Measurements from ENCODE around the gene SCTR.

SCTR gene

GRCh38 chr2:119486196-119486827 lies 38.0 kb downstream of the SCTR start:
- FAIRE-seq (no peak), DNase-seq (ENCODE audit: insufficient read length, low spot score) (no peak)
- TF ChIP-seq SPI1 (IDR thresholded peaks at IDR 0.05; ENCODE audit: low read depth, low read length) (no peak), POU2F2 (IDR thresholded peaks at IDR 0.05; ENCODE audit: low read depth, low read length) (no peak), POLR2AphosphoS5 (IDR thresholded peaks at IDR 0.05; ENCODE audit: low read depth, low read length) (no peak), PAX5 (IDR thresholded peaks at IDR 0.05; ENCODE audit: insufficient read depth, low read length, severe bottlenecking) (no peak), TAF1 (IDR thresholded peaks at IDR 0.05; ENCODE audit: low read depth, low read length) (no peak), POLR2A (IDR thresholded peaks at IDR 0.05; ENCODE audit: low read depth, low read length) (no peak)

GRCh38 chr2:119485336-119486110 lies 38.8 kb downstream of the SCTR start:
- no peak for FAIRE-seq
- no peak for DNase-seq (ENCODE audit: insufficient read length, low spot score)
- TF ChIP-seq TAF1 (IDR thresholded peaks at IDR 0.05; ENCODE audit: low read depth, low read length), result no peak
- no peak for TF ChIP-seq POLR2A (IDR thresholded peaks at IDR 0.05; ENCODE audit: low read depth, low read length)
- no peak for TF ChIP-seq PAX5 (IDR thresholded peaks at IDR 0.05; ENCODE audit: insufficient read depth, low read length, severe bottlenecking)
- no peak for TF ChIP-seq POLR2AphosphoS5 (IDR thresholded peaks at IDR 0.05; ENCODE audit: low read depth, low read length)
- no peak for TF ChIP-seq POU2F2 (IDR thresholded peaks at IDR 0.05; ENCODE audit: low read depth, low read length)
- no peak for TF ChIP-seq SPI1 (IDR thresholded peaks at IDR 0.05; ENCODE audit: low read depth, low read length)

GRCh38 chr2:119484834-119485233 lies 39.4 kb downstream of the SCTR start:
- DNase-seq (ENCODE audit: insufficient read length, low spot score) (no peak), FAIRE-seq (no peak)
- TF ChIP-seq POLR2A (IDR thresholded peaks at IDR 0.05; ENCODE audit: low read depth, low read length) (no peak), SPI1 (IDR thresholded peaks at IDR 0.05; ENCODE audit: low read depth, low read length) (no peak), POU2F2 (IDR thresholded peaks at IDR 0.05; ENCODE audit: low read depth, low read length) (no peak), POLR2AphosphoS5 (IDR thresholded peaks at IDR 0.05; ENCODE audit: low read depth, low read length) (no peak), TAF1 (IDR thresholded peaks at IDR 0.05; ENCODE audit: low read depth, low read length) (no peak), PAX5 (IDR thresholded peaks at IDR 0.05; ENCODE audit: insufficient read depth, low read length, severe bottlenecking) (no peak)

GRCh38 chr2:119483896-119484718 lies 40.2 kb downstream of the SCTR start:
- FAIRE-seq (no peak), DNase-seq (ENCODE audit: insufficient read length, low spot score) (no peak)

DNA sequence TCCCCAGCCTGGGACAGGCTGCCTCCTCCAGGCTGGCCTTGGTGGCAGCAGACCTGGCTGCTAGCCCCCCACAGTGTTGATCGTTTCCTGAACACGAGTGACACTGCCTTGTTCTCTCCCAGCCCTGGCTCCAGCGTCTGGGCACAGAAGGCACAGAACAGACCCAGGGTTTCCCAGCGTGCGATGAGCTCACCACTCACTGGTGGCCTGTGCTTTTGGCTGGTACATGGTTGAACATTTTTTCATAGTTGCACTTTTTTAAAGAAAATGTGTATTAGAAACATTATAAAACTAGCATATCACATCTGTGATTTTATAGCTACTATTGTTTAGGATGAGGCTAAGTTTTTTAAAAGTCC lies 40.9 kb downstream of the SCTR start:
- TF ChIP-seq SPI1 (IDR thresholded peaks at IDR 0.05; ENCODE audit: low read depth, low read length) (no peak), TAF1 (IDR thresholded peaks at IDR 0.05; ENCODE audit: low read depth, low read length) (no peak), POU2F2 (IDR thresholded peaks at IDR 0.05; ENCODE audit: low read depth, low read length) (no peak), POLR2AphosphoS5 (IDR thresholded peaks at IDR 0.05; ENCODE audit: low read depth, low read length) (no peak), POLR2A (IDR thresholded peaks at IDR 0.05; ENCODE audit: low read depth, low read length) (no peak), PAX5 (IDR thresholded peaks at IDR 0.05; ENCODE audit: insufficient read depth, low read length, severe bottlenecking) (no peak)
- FAIRE-seq (no peak), DNase-seq (ENCODE audit: insufficient read length, low spot score) (no peak)

More at GRCh38 chr2:119483896-119484718, 40.2 kb downstream of the SCTR start:
- TF ChIP-seq POLR2A (IDR thresholded peaks at IDR 0.05; ENCODE audit: low read depth, low read length), result no peak
- no peak for TF ChIP-seq SPI1 (IDR thresholded peaks at IDR 0.05; ENCODE audit: low read depth, low read length)
- TF ChIP-seq PAX5 (IDR thresholded peaks at IDR 0.05; ENCODE audit: insufficient read depth, low read length, severe bottlenecking), result no peak
- no peak for TF ChIP-seq POU2F2 (IDR thresholded peaks at IDR 0.05; ENCODE audit: low read depth, low read length)
- TF ChIP-seq POLR2AphosphoS5 (IDR thresholded peaks at IDR 0.05; ENCODE audit: low read depth, low read length), result no peak
- no peak for TF ChIP-seq TAF1 (IDR thresholded peaks at IDR 0.05; ENCODE audit: low read depth, low read length)

DNA sequence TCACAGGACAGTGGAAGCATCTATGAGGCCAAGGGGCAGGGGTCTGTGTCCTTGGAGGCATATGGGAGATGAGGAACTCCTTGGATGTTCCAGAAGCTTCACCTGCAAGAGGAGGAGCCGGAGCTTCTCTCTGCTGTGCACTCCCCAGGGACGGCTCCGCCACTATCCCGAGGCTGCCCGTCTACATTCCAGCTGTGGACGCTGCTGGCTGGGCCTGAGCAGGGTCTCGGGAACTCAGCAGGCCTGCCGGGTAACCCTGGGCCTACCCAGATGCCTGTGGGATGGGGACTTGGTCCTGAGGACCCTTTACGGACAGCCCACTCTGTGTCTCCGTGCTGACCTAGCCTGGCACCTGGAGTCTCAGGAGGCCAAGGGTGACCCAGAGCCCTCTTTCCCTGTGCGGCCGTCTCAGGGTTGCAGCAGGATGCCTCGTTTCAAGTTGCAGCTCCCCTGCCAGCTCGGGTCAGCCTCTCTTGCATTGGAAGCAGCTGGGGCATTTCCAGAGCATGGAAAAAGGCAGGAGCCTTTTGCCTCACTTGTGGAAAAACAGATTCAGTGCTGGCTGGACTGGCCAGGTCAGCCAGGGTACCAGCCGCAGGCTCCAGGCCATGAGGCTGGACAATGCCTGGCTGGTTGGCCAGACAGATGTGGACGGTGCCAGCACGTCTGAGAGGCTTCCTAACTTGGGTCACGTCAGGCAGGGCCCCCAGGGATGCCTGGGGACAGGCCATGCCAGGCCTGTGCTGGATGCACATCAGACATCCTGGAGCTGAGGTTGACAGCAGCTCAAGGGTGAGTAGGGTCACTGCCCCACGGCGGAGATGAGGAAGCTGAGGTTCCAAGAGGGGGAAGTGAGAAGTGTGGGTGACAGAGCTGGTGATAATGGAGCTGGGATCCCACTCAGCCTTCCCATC lies 41.5 kb downstream of the SCTR start:
- DNase-seq (ENCODE audit: insufficient read length, low spot score), result no peak
- TF ChIP-seq POU2F2 (IDR thresholded peaks at IDR 0.05; ENCODE audit: low read depth, low read length), result no peak
- TF ChIP-seq SPI1 (IDR thresholded peaks at IDR 0.05; ENCODE audit: low read depth, low read length), result no peak
- no peak for TF ChIP-seq POLR2A (IDR thresholded peaks at IDR 0.05; ENCODE audit: low read depth, low read length)
- no peak for TF ChIP-seq TAF1 (IDR thresholded peaks at IDR 0.05; ENCODE audit: low read depth, low read length)
- TF ChIP-seq PAX5 (IDR thresholded peaks at IDR 0.05; ENCODE audit: insufficient read depth, low read length, severe bottlenecking), result no peak
- TF ChIP-seq POLR2AphosphoS5 (IDR thresholded peaks at IDR 0.05; ENCODE audit: low read depth, low read length), result no peak
- FAIRE-seq, result no peak

DNA sequence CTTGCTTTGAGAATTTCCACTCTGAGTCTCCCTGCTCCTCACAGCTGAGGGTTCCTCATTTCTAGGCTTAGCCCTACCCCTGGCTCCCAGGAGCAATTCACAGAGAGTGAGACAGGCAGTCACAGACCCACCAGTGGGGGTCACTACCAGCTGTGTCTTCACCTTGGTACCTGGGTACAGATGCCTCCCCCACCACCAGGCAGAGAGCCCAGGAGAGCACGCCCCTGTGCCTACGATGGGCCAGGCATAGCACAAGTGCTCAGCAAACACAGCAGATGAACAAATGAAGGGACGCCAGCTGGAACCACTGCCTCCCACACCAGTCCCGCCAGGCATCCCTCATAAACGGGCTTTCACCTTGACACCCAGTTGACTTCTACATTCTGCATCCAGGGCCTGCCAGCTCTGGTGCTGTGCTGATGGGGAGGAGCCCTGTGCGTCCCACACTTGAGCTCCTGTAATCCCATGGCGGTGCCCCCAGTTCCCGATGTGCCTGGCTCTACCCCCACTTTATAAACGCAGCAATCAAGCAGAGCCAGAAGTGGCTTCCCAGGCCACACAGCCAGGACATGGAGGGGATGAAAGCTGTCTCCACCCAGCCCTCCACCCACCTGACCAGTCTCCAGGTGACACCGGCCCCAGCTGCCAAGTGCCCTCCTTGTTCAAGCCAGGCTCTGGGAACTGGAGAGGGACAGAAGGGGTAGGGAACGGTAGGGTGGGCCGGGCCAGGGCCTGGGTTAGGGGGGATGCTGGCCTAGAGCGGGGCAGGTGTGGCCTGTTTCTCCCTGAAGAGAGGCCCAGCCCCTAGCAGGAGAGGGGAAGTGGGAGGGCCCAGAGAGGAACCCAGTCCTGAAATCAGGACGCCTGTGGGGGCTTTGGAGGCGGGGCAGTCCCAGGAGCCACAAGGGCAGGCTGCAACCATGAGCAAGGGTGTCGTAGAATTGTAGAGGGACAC lies 42.5 kb downstream of the SCTR start:
- FAIRE-seq (no peak), DNase-seq (ENCODE audit: insufficient read length, low spot score) (no peak)
- TF ChIP-seq POLR2A (IDR thresholded peaks at IDR 0.05; ENCODE audit: low read depth, low read length) (no peak), POLR2AphosphoS5 (IDR thresholded peaks at IDR 0.05; ENCODE audit: low read depth, low read length) (no peak), TAF1 (IDR thresholded peaks at IDR 0.05; ENCODE audit: low read depth, low read length) (no peak), POU2F2 (IDR thresholded peaks at IDR 0.05; ENCODE audit: low read depth, low read length) (no peak), PAX5 (IDR thresholded peaks at IDR 0.05; ENCODE audit: insufficient read depth, low read length, severe bottlenecking) (no peak), SPI1 (IDR thresholded peaks at IDR 0.05; ENCODE audit: low read depth, low read length) (no peak)
